ENCODE results near the gene OTULIN.

The OTULIN gene

DNA sequence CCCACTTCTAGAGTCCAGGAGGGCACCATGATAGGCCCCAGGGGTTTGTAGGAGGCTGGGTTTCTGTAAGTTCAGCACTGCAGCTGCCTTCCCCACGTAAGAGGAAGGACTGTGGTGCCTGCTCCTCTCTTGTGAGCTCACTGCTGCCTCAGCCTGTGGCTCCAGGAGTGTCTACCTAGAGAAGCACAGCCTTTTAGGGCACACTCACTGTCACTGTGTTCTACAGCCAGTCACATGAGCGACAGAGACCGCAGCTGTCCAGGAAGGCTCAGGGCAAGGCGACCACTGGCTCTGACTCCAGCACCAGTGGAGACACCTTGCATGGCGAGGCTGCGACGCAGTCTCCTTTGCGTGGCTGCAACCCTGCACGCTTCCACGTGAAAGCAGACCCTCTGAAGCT lies 72.8 kb downstream of the OTULIN start (continued):
- no peak for TF ChIP-seq YY2 (tag by site-specific recombination; IDR thresholded peaks at IDR 0.05)
- TF ChIP-seq, protein P1, sequence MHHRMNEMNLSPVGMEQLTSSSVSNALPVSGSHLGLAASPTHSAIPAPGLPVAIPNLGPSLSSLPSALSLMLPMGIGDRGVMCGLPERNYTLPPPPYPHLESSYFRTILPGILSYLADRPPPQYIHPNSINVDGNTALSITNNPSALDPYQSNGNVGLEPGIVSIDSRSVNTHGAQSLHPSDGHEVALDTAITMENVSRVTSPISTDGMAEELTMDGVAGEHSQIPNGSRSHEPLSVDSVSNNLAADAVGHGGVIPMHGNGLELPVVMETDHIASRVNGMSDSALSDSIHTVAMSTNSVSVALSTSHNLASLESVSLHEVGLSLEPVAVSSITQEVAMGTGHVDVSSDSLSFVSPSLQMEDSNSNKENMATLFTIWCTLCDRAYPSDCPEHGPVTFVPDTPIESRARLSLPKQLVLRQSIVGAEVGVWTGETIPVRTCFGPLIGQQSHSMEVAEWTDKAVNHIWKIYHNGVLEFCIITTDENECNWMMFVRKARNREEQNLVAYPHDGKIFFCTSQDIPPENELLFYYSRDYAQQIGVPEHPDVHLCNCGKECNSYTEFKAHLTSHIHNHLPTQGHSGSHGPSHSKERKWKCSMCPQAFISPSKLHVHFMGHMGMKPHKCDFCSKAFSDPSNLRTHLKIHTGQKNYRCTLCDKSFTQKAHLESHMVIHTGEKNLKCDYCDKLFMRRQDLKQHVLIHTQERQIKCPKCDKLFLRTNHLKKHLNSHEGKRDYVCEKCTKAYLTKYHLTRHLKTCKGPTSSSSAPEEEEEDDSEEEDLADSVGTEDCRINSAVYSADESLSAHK (tag by site-specific recombination; IDR thresholded peaks at IDR 0.05): no peak
- TF ChIP-seq, protein P2, sequence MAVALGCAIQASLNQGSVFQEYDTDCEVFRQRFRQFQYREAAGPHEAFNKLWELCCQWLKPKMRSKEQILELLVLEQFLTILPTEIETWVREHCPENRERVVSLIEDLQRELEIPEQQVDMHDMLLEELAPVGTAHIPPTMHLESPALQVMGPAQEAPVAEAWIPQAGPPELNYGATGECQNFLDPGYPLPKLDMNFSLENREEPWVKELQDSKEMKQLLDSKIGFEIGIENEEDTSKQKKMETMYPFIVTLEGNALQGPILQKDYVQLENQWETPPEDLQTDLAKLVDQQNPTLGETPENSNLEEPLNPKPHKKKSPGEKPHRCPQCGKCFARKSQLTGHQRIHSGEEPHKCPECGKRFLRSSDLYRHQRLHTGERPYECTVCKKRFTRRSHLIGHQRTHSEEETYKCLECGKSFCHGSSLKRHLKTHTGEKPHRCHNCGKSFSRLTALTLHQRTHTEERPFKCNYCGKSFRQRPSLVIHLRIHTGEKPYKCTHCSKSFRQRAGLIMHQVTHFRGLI (tag by site-specific recombination; IDR thresholded peaks at IDR 0.05): no peak
- TF ChIP-seq, protein P3, sequence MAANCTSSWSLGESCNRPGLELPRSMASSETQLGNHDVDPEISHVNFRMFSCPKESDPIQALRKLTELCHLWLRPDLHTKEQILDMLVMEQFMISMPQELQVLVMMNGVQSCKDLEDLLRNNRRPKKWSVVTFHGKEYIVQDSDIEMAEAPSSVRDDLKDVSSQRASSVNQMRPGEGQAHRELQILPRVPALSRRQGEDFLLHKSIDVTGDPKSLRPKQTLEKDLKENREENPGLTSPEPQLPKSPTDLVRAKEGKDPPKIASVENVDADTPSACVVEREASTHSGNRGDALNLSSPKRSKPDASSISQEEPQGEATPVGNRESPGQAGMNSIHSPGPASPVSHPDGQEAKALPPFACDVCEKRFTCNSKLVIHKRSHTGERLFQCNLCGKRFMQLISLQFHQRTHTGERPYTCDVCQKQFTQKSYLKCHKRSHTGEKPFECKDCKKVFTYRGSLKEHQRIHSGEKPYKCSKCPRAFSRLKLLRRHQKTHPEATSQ (tag by site-specific recombination; IDR thresholded peaks at IDR 0.05): no peak
- TF ChIP-seq MEIS1 (CRISPR knock-in tag; IDR thresholded peaks at IDR 0.05; ENCODE audit: borderline replicate concordance): no peak
- no peak for TF ChIP-seq RBAK (tag by site-specific recombination; IDR thresholded peaks at IDR 0.05)
- TF ChIP-seq ZSCAN30 (tag by site-specific recombination; IDR thresholded peaks at IDR 0.05): no peak

DNA sequence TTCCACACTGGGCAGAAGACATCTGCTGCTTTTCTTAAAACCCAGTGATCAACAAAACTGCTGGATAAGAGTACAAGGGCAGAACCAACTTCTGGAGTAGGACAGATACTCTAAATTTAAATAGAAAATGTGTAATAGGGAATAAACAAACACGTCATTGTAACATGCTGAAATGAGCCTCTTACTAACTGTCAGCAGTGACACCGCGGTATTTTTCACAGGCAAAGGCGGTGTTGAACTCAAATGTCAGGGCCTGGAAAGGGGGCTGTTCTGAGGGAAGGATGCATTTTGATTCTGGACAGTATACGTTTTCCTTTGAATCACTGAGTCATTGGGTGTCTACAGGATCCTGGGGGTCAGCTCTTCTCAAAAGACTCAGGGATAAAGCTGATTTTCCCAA lies 73.5 kb downstream of the OTULIN start:
- Histone ChIP-seq H3K27ac (ENCODE audit: extremely low read depth, low read depth, low read length) (no peak overlapping the region), H3K4me1 (ENCODE audit: control insufficient read depth, insufficient read depth, low read length) (no peaks in the 10 kb centered on the region), H3K4me3 (ENCODE audit: low read depth, low read length) (no peak overlapping the region), H3K9me3 (ENCODE audit: control insufficient read depth, insufficient read depth, low read depth, low read length) (no peaks in the 10 kb centered on the region), H3K36me3 (ENCODE audit: control insufficient read depth in 2 of 2, insufficient read depth in 1 of 2, low read length in 2 of 2) (peaks cover 0 to 18% of the 10 kb centered on the region in 2 experiments)
- ChIA-PET CTCF (interaction anchor here (0.5 to 0.8 kb wide), 3 partner anchors 11 to 128 kb away, joined by 3 read pairs; no protein-coding TSS in a partner anchor), POLR2A (no interaction called here)
- TF ChIP-seq, protein P4, sequence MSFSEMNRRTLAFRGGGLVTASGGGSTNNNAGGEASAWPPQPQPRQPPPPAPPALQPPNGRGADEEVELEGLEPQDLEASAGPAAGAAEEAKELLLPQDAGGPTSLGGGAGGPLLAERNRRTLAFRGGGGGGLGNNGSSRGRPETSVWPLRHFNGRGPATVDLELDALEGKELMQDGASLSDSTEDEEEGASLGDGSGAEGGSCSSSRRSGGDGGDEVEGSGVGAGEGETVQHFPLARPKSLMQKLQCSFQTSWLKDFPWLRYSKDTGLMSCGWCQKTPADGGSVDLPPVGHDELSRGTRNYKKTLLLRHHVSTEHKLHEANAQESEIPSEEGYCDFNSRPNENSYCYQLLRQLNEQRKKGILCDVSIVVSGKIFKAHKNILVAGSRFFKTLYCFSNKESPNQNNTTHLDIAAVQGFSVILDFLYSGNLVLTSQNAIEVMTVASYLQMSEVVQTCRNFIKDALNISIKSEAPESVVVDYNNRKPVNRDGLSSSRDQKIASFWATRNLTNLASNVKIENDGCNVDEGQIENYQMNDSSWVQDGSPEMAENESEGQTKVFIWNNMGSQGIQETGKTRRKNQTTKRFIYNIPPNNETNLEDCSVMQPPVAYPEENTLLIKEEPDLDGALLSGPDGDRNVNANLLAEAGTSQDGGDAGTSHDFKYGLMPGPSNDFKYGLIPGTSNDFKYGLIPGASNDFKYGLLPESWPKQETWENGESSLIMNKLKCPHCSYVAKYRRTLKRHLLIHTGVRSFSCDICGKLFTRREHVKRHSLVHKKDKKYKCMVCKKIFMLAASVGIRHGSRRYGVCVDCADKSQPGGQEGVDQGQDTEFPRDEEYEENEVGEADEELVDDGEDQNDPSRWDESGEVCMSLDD (tag by site-specific recombination; IDR thresholded peaks at IDR 0.05): no peak
- TF ChIP-seq, protein P5, sequence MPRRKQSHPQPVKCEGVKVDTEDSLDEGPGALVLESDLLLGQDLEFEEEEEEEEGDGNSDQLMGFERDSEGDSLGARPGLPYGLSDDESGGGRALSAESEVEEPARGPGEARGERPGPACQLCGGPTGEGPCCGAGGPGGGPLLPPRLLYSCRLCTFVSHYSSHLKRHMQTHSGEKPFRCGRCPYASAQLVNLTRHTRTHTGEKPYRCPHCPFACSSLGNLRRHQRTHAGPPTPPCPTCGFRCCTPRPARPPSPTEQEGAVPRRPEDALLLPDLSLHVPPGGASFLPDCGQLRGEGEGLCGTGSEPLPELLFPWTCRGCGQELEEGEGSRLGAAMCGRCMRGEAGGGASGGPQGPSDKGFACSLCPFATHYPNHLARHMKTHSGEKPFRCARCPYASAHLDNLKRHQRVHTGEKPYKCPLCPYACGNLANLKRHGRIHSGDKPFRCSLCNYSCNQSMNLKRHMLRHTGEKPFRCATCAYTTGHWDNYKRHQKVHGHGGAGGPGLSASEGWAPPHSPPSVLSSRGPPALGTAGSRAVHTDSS (tag by site-specific recombination; IDR thresholded peaks at IDR 0.05): no peak
- TF ChIP-seq, protein P6, sequence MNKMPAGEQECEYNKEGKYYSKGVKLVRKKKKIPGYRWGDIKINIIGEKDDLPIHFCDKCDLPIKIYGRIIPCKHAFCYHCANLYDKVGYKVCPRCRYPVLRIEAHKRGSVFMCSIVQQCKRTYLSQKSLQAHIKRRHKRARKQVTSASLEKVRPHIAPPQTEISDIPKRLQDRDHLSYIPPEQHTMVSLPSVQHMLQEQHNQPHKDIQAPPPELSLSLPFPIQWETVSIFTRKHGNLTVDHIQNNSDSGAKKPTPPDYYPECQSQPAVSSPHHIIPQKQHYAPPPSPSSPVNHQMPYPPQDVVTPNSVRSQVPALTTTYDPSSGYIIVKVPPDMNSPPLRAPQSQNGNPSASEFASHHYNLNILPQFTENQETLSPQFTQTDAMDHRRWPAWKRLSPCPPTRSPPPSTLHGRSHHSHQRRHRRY (tag by site-specific recombination; IDR thresholded peaks at IDR 0.05): no peak
- TF ChIP-seq, protein P7, sequence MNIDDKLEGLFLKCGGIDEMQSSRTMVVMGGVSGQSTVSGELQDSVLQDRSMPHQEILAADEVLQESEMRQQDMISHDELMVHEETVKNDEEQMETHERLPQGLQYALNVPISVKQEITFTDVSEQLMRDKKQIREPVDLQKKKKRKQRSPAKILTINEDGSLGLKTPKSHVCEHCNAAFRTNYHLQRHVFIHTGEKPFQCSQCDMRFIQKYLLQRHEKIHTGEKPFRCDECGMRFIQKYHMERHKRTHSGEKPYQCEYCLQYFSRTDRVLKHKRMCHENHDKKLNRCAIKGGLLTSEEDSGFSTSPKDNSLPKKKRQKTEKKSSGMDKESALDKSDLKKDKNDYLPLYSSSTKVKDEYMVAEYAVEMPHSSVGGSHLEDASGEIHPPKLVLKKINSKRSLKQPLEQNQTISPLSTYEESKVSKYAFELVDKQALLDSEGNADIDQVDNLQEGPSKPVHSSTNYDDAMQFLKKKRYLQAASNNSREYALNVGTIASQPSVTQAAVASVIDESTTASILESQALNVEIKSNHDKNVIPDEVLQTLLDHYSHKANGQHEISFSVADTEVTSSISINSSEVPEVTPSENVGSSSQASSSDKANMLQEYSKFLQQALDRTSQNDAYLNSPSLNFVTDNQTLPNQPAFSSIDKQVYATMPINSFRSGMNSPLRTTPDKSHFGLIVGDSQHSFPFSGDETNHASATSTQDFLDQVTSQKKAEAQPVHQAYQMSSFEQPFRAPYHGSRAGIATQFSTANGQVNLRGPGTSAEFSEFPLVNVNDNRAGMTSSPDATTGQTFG (tag by site-specific recombination; IDR thresholded peaks at IDR 0.05; ENCODE audit: borderline replicate concordance): no peak
- no peak for TF ChIP-seq ZNF354C (tag by site-specific recombination; IDR thresholded peaks at IDR 0.05; ENCODE audit: borderline replicate concordance, low read depth)
- TF ChIP-seq ZNF596 (tag by site-specific recombination; IDR thresholded peaks at IDR 0.05): no peak
- TF ChIP-seq ZNF670 (tag by site-specific recombination; IDR thresholded peaks at IDR 0.05; ENCODE audit: low read depth): no peak
- no peak for TF ChIP-seq ZNF157 (tag by site-specific recombination; IDR thresholded peaks at IDR 0.05)
- TF ChIP-seq, protein P8, sequence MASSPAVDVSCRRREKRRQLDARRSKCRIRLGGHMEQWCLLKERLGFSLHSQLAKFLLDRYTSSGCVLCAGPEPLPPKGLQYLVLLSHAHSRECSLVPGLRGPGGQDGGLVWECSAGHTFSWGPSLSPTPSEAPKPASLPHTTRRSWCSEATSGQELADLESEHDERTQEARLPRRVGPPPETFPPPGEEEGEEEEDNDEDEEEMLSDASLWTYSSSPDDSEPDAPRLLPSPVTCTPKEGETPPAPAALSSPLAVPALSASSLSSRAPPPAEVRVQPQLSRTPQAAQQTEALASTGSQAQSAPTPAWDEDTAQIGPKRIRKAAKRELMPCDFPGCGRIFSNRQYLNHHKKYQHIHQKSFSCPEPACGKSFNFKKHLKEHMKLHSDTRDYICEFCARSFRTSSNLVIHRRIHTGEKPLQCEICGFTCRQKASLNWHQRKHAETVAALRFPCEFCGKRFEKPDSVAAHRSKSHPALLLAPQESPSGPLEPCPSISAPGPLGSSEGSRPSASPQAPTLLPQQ (tag by site-specific recombination; IDR thresholded peaks at IDR 0.05): no peak
- TF ChIP-seq RBAK (tag by site-specific recombination; IDR thresholded peaks at IDR 0.05): no peak
- no peak for TF ChIP-seq ZNF623 (tag by site-specific recombination; IDR thresholded peaks at IDR 0.05)
- no peak for TF ChIP-seq MZF1 (tag by site-specific recombination; IDR thresholded peaks at IDR 0.05; ENCODE audit: borderline replicate concordance)
- no peak for TF ChIP-seq ZSCAN16 (tag by site-specific recombination; IDR thresholded peaks at IDR 0.05)
- TF ChIP-seq ZNF658 (tag by site-specific recombination; IDR thresholded peaks at IDR 0.05): no peak
- TF ChIP-seq ZNF19 (tag by site-specific recombination; IDR thresholded peaks at IDR 0.05; ENCODE audit: low read depth): no peak
